ENCODE results near the gene COMMD1.

COMMD1 gene

GRCh38 chr2:62175728-62176127 lies 270.3 kb downstream of the COMMD1 start:
- no peak overlapping the region for H3K4me3 ChIP-seq (ENCODE audit: low read length)
- H3K27ac ChIP-seq (ENCODE audit: low read depth, low read length) = no peak overlapping the region
- H4K20me1 ChIP-seq (ENCODE audit: control insufficient read depth, insufficient read depth, low read depth, low read length) = no peaks in the 10 kb centered on the region
- no peaks in the 10 kb centered on the region for H3K79me2 ChIP-seq (ENCODE audit: control insufficient read depth, low read length)
- no peaks in the 10 kb centered on the region for H3K27me3 ChIP-seq (ENCODE audit: control insufficient read depth, low read length)
- peaks cover 9% of the 10 kb centered on the region for H3K4me1 ChIP-seq (ENCODE audit: control insufficient read depth, low read length)
- H3K36me3 ChIP-seq (ENCODE audit: control insufficient read depth, low read length) = no peaks in the 10 kb centered on the region
- H3K4me2 ChIP-seq (ENCODE audit: low read length) = no peak overlapping the region
- H3K9me2 ChIP-seq (replicated peaks; ENCODE audit: control insufficient read depth, low read length) = no peaks in the 10 kb centered on the region
- no peaks in the 10 kb centered on the region for H3F3A ChIP-seq (ENCODE audit: control insufficient read depth, insufficient read depth)
- no peaks in the 10 kb centered on the region for H3K9me3 ChIP-seq (ENCODE audit: control insufficient read depth, insufficient read depth, low read length)
- TF ChIP-seq EZH2phosphoT487 (IDR thresholded peaks at IDR 0.05; ENCODE audit: borderline replicate concordance, low read length) (no peak), CTCF (IDR thresholded peaks at IDR 0.05; ENCODE audit: low read depth, low read length, poor library complexity, severe bottlenecking) (no peak)

- H3K27me3 ChIP-seq (ENCODE audit: control insufficient read depth, low read length) = no peaks in the 10 kb centered on the region
- no peak overlapping the region for H3K4me3 ChIP-seq (ENCODE audit: low read length)
- H3K4me1 ChIP-seq (ENCODE audit: control insufficient read depth, low read length) = peaks cover 19% of the 10 kb centered on the region
- H3K79me2 ChIP-seq (ENCODE audit: control insufficient read depth, low read length) = no peaks in the 10 kb centered on the region
- H3F3A ChIP-seq (ENCODE audit: control insufficient read depth, insufficient read depth) = peaks cover 6% of the 10 kb centered on the region; the same call in 1 of the 2 replicates
- no peaks in the 10 kb centered on the region for H4K20me1 ChIP-seq (ENCODE audit: control insufficient read depth, insufficient read depth, low read depth, low read length)
- H3K27ac ChIP-seq (ENCODE audit: low read depth, low read length) = no peak overlapping the region
- H3K9me2 ChIP-seq (replicated peaks; ENCODE audit: control insufficient read depth, low read length) = no peaks in the 10 kb centered on the region
- peaks cover 6% of the 10 kb centered on the region for H3K36me3 ChIP-seq (ENCODE audit: control insufficient read depth, low read length)
- H3K9me3 ChIP-seq (ENCODE audit: control insufficient read depth, insufficient read depth, low read length) = no peaks in the 10 kb centered on the region
- no peak overlapping the region for H3K4me2 ChIP-seq (ENCODE audit: low read length)
- no peak for TF ChIP-seq CTCF (IDR thresholded peaks at IDR 0.05; ENCODE audit: low read depth, low read length, poor library complexity, severe bottlenecking)
- TF ChIP-seq EZH2phosphoT487 (IDR thresholded peaks at IDR 0.05; ENCODE audit: borderline replicate concordance, low read length) = no peak
Observed at GRCh38 chr2:62176801-62177200, 271.3 kb downstream of the COMMD1 start.

GRCh38 chr2:62177392-62178049 lies 272.0 kb downstream of the COMMD1 start:
- Histone ChIP-seq H3K27me3 (ENCODE audit: control insufficient read depth, low read length) (no peaks in the 10 kb centered on the region), H3K9me3 (ENCODE audit: control insufficient read depth, insufficient read depth, low read length) (no peaks in the 10 kb centered on the region), H3K4me3 (ENCODE audit: low read length) (no peak overlapping the region), H3K36me3 (ENCODE audit: control insufficient read depth, low read length) (peaks cover 11% of the 10 kb centered on the region), H3K4me1 (ENCODE audit: control insufficient read depth, low read length) (peaks cover 26% of the 10 kb centered on the region), H3F3A (ENCODE audit: control insufficient read depth, insufficient read depth) (peaks cover 6% of the 10 kb centered on the region; the same call in 1 of the 2 replicates), H3K9me2 (replicated peaks; ENCODE audit: control insufficient read depth, low read length) (no peaks in the 10 kb centered on the region), H3K79me2 (ENCODE audit: control insufficient read depth, low read length) (no peaks in the 10 kb centered on the region), H3K27ac (ENCODE audit: low read depth, low read length) (no peak overlapping the region), H3K4me2 (ENCODE audit: low read length) (no peak overlapping the region), H4K20me1 (ENCODE audit: control insufficient read depth, insufficient read depth, low read depth, low read length) (no peaks in the 10 kb centered on the region)
- no peak for TF ChIP-seq EZH2phosphoT487 (IDR thresholded peaks at IDR 0.05; ENCODE audit: borderline replicate concordance, low read length)
- TF ChIP-seq CTCF (IDR thresholded peaks at IDR 0.05; ENCODE audit: low read depth, low read length, poor library complexity, severe bottlenecking) = no peak

Measured in DOHH2 (cell line).